Gastroesophageal sphincter (tissue), 3 donors: ENCODE results near the gene MT1X.

ENCODE experiments used
- EP300 ChIP-seq: sonication (generic); formaldehyde crosslinking; IDR thresholded peaks from one replicate; pipeline ENCODE4 v1.6.1; 2017; ENCODE audit warnings: antibody characterized with exemption, mild to moderate bottlenecking
- POLR2A ChIP-seq, 2 donors: fragments of 450-650 bp; IDR thresholded peaks; one replicate each; pipeline ENCODE4 v1.6.1; 2017; ENCODE audit warnings: antibody characterized with exemption in 2 of 2, mild to moderate bottlenecking in 2 of 2, moderate library complexity in 1 of 2
- POLR2AphosphoS5 ChIP-seq: sonication (generic); formaldehyde crosslinking; IDR thresholded peaks from one replicate; pipeline ENCODE4 v1.6.1; 2017; ENCODE audit warnings: antibody characterized with exemption
- TF ChIP-seq, protein P1 (sequence below), 4 experiments: fragments of 200-600 bp in 2 of 4; fragments of 450-650 bp in 2 of 4; sonication (generic) in 1 of 4; IDR thresholded peaks; one replicate each; pipeline ENCODE4 v1.5.1; 2017 to 2019; ENCODE audit warnings: antibody characterized with exemption in 4 of 4, mild to moderate bottlenecking in 2 of 4, moderate library complexity in 2 of 4

DNA sequence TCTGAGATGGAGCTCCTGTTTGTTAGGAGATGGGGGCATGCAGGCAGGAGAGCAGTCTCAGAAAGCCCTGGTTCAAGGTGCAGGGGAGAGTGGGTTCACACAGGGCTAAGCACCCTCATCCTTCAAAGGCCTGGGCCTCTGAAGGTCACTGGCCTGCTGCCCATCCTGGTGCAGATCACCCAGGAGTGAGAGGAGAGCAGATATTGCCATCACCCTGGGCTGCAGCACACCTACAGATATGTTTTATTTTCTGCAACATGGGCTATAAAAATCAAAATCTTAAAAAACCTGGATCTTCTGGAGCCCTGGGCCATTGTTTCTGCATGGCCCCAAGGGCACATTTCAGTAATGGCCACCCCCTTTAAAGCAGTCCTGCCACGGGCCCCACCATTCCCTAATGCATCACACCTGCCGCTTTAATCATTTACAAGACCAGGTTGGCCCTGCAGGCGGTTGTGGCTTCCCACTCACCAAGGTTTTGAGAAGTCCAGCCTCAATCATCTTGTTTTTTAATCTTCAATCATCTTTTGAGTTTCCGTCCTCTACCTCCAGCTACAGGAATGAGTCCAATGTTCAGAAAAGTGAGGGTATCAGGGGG lies 27.3 kb downstream of the MT1X start:
- TF ChIP-seq, protein P1, sequence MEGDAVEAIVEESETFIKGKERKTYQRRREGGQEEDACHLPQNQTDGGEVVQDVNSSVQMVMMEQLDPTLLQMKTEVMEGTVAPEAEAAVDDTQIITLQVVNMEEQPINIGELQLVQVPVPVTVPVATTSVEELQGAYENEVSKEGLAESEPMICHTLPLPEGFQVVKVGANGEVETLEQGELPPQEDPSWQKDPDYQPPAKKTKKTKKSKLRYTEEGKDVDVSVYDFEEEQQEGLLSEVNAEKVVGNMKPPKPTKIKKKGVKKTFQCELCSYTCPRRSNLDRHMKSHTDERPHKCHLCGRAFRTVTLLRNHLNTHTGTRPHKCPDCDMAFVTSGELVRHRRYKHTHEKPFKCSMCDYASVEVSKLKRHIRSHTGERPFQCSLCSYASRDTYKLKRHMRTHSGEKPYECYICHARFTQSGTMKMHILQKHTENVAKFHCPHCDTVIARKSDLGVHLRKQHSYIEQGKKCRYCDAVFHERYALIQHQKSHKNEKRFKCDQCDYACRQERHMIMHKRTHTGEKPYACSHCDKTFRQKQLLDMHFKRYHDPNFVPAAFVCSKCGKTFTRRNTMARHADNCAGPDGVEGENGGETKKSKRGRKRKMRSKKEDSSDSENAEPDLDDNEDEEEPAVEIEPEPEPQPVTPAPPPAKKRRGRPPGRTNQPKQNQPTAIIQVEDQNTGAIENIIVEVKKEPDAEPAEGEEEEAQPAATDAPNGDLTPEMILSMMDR (IDR thresholded peaks at IDR 0.05) = no peak
- TF ChIP-seq POLR2A (IDR thresholded peaks at IDR 0.05) (no peak), EP300 (no peak), POLR2AphosphoS5 (no peak)
